ENCODE data around the gene MAT2A.
A peak's percentile ranks its signal among the peaks of the same experiment; 100 is the strongest.

GRCh38 chr2:85551698-85552678, 13.0 kb downstream of the MAT2A start:
- TF ChIP-seq CTCF (IDR thresholded peaks at IDR 0.05) (peak; percentile 74 to 98 (median 92)), POLR2A (IDR thresholded peaks at IDR 0.05) (no peak)
